ENCODE data around the gene STARD4. TPM values are rescaled to one million over a fixed set of nuclear protein-coding genes. Genes with fewer than 3 reads are reported as not detected.

STARD4 gene
- total and polyA plus RNA-seq, 4 donors = 10.1 to 61.2 (median 34.1) TPM

DNA sequence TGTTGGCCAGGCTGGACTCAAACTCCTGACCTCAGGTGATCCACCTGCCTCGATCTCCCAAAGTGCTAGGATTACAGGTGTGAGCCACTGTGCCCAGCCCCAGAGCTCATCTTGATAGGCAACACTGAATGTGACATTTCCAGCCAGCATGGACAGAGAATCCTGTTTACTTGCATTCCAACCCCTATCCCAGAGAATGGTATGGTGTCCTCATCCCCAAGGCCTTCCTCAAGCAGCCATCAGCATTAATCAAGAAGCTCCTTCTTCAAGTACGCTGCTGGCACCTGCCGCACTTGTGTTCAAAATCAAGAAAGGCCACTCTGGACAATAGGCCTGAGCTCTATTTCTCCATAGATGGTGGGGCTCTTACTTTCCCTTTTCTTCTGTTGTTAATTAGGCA is 40.2 kb downstream of the STARD4 start:
- no peaks in the 10 kb centered on the region for H3K9me3 ChIP-seq (ENCODE audit: control insufficient read depth in 4 of 4, low read length in 3 of 4)
- no peaks in the 10 kb centered on the region for H3K4me1 ChIP-seq (ENCODE audit: control insufficient read depth in 4 of 4, insufficient read depth in 4 of 4, low read length in 3 of 4)
- H3K4me3 ChIP-seq (ENCODE audit: low read depth in 1 of 3, low read length in 3 of 3) = no peak overlapping the region
- no peak for TF ChIP-seq RXRA (IDR thresholded peaks at IDR 0.05)
- TF ChIP-seq TAF1 (conservative IDR thresholded peaks at IDR 0.05) = no peak
- no peaks in the 10 kb centered on the region for H3K27me3 ChIP-seq (ENCODE audit: control insufficient read depth in 4 of 4, insufficient read depth in 4 of 4, low read length in 3 of 4)
- H3K9ac ChIP-seq (ENCODE audit: low read depth in 1 of 2, low read length in 2 of 2) = no peak overlapping the region
- WGBS = 93% methylated on average over 3 of the region's 3 CpGs
- no peak overlapping the region for H3K27ac ChIP-seq (ENCODE audit: low read depth in 1 of 2, low read length in 2 of 2)
- H3K36me3 ChIP-seq (ENCODE audit: control insufficient read depth in 4 of 4, insufficient read depth in 3 of 4, low read depth in 1 of 4, low read length in 3 of 4) = no peaks in the 10 kb centered on the region
- DNase-seq (ENCODE audit: low spot score) = no peak

DNA sequence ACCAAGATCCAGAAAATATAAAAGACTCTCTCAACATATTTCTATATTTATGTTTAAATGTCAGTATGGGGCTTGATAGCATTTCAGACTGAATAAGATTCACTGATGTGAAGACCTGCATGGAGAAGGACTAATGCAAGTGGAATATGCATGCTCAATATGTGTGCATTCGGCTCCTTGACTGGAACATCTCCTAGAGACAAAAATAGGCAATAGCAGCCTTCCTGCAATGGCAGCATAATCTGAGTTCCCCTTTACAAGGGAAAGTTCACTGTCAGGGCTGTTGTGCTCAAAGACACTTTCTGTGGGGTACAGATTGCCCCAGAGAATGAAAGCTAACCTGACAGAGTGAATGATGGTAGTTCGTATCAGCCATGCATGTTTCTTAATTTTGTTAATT is 42.4 kb downstream of the STARD4 start:
- Histone ChIP-seq H3K4me3 (ENCODE audit: low read depth in 1 of 3, low read length in 3 of 3) (no peak overlapping the region), H3K27ac (ENCODE audit: low read depth in 1 of 2, low read length in 2 of 2) (no peak overlapping the region), H3K9ac (ENCODE audit: low read depth in 1 of 2, low read length in 2 of 2) (no peak overlapping the region), H3K9me3 (ENCODE audit: control insufficient read depth in 4 of 4, low read length in 3 of 4) (no peaks in the 10 kb centered on the region), H3K4me1 (ENCODE audit: control insufficient read depth in 4 of 4, insufficient read depth in 4 of 4, low read length in 3 of 4) (no peaks in the 10 kb centered on the region), H3K27me3 (ENCODE audit: control insufficient read depth in 4 of 4, insufficient read depth in 4 of 4, low read length in 3 of 4) (no peaks in the 10 kb centered on the region), H3K36me3 (ENCODE audit: control insufficient read depth in 4 of 4, insufficient read depth in 3 of 4, low read depth in 1 of 4, low read length in 3 of 4) (no peaks in the 10 kb centered on the region)
- no peak for DNase-seq (ENCODE audit: low spot score)
- 59% methylated on average over 2 of the region's 2 CpGs for WGBS
- TF ChIP-seq FOXA1 (IDR thresholded peaks at IDR 0.05) = no peak
- no peak for TF ChIP-seq FOXA2 (IDR thresholded peaks at IDR 0.05)
- TF ChIP-seq TAF1 (conservative IDR thresholded peaks at IDR 0.05) = no peak
- TF ChIP-seq HNF4G (IDR thresholded peaks at IDR 0.05) = no peak
- TF ChIP-seq JUND (IDR thresholded peaks at IDR 0.05) = no peak
- TF ChIP-seq HNF4A (conservative IDR thresholded peaks at IDR 0.05) = no peak
- TF ChIP-seq SP1 (IDR thresholded peaks at IDR 0.05) = no peak
- TF ChIP-seq GABPA (IDR thresholded peaks at IDR 0.05 in 1 of 2, conservative IDR thresholded peaks at IDR 0.05 in 1 of 2) = no peak
- TF ChIP-seq, protein P1, sequence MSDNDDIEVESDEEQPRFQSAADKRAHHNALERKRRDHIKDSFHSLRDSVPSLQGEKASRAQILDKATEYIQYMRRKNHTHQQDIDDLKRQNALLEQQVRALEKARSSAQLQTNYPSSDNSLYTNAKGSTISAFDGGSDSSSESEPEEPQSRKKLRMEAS (IDR thresholded peaks at IDR 0.05) = no peak
- TF ChIP-seq, protein P2, sequence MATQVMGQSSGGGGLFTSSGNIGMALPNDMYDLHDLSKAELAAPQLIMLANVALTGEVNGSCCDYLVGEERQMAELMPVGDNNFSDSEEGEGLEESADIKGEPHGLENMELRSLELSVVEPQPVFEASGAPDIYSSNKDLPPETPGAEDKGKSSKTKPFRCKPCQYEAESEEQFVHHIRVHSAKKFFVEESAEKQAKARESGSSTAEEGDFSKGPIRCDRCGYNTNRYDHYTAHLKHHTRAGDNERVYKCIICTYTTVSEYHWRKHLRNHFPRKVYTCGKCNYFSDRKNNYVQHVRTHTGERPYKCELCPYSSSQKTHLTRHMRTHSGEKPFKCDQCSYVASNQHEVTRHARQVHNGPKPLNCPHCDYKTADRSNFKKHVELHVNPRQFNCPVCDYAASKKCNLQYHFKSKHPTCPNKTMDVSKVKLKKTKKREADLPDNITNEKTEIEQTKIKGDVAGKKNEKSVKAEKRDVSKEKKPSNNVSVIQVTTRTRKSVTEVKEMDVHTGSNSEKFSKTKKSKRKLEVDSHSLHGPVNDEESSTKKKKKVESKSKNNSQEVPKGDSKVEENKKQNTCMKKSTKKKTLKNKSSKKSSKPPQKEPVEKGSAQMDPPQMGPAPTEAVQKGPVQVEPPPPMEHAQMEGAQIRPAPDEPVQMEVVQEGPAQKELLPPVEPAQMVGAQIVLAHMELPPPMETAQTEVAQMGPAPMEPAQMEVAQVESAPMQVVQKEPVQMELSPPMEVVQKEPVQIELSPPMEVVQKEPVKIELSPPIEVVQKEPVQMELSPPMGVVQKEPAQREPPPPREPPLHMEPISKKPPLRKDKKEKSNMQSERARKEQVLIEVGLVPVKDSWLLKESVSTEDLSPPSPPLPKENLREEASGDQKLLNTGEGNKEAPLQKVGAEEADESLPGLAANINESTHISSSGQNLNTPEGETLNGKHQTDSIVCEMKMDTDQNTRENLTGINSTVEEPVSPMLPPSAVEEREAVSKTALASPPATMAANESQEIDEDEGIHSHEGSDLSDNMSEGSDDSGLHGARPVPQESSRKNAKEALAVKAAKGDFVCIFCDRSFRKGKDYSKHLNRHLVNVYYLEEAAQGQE (IDR thresholded peaks at IDR 0.05) = no peak
- no peak for TF ChIP-seq RAD21 (IDR thresholded peaks at IDR 0.05)
- TF ChIP-seq RXRA (IDR thresholded peaks at IDR 0.05) = no peak
- no peak for TF ChIP-seq EGR1 (IDR thresholded peaks at IDR 0.05; ENCODE audit: low read depth in 2 of 2)

DNA sequence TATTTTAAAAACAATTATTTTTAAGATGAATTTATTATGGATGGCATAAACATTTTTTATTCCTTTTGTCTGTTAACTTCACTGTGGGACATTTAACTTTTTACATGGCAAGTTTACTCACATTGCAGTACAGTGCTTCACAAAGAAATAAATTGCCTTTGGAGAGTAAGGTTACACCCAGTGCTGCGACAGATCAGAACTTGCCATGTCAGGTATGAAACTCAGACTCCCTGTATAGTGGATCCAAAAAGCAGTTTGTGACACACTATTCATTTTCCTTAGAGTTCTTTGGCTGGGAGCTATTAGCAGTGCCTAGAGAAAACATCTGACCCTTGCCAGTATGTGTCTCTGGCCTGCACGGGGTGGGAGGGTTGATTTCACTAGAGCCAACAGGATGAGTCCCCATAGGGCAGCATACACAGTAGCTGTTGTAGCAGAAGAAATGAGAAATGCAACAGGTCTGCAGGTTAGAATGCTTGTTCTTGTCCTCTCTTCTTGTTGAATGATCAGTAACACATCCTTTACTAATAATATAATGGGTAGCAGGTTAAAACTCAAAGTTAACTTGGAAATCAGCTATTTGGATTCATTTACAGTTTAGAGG is 42.9 kb downstream of the STARD4 start:
- no peaks in the 10 kb centered on the region for H3K9me3 ChIP-seq (ENCODE audit: control insufficient read depth in 4 of 4, low read length in 3 of 4)
- H3K9ac ChIP-seq (ENCODE audit: low read depth in 1 of 2, low read length in 2 of 2) = no peak overlapping the region
- no peaks in the 10 kb centered on the region for H3K27me3 ChIP-seq (ENCODE audit: control insufficient read depth in 4 of 4, insufficient read depth in 4 of 4, low read length in 3 of 4)
- H3K36me3 ChIP-seq (ENCODE audit: control insufficient read depth in 4 of 4, insufficient read depth in 3 of 4, low read depth in 1 of 4, low read length in 3 of 4) = no peaks in the 10 kb centered on the region
- TF ChIP-seq NR2F2 (IDR thresholded peaks at IDR 0.05) (no peak), JUND (IDR thresholded peaks at IDR 0.05) (no peak), YY1 (IDR thresholded peaks at IDR 0.05) (no peak), GABPA (IDR thresholded peaks at IDR 0.05 in 1 of 2, conservative IDR thresholded peaks at IDR 0.05 in 1 of 2) (no peak)
- TF ChIP-seq, protein P2 (IDR thresholded peaks at IDR 0.05) = no peak
- H3K4me3 ChIP-seq (ENCODE audit: low read depth in 1 of 3, low read length in 3 of 3) = no peak overlapping the region
- 76% methylated on average over 2 of the region's 2 CpGs for WGBS
- no peak for DNase-seq (ENCODE audit: low spot score)
- no peak overlapping the region for H3K27ac ChIP-seq (ENCODE audit: low read depth in 1 of 2, low read length in 2 of 2)
- no peaks in the 10 kb centered on the region for H3K4me1 ChIP-seq (ENCODE audit: control insufficient read depth in 4 of 4, insufficient read depth in 4 of 4, low read length in 3 of 4)

All from liver (tissue), 9 donors.